GM18526 (cell line): ENCODE measurements around the gene EFHC1.

Experiments used
- POLR2A ChIP-seq: IDR thresholded peaks from 3 replicates; pipeline ENCODE4 v1.6.1; 2011; ENCODE audit not compliant: insufficient read length; ENCODE audit errors: extremely low read depth

Gene EFHC1

GRCh38 chr6:52390361-52390727 lies 29.8 kb upstream of the EFHC1 start:
- no peak for TF ChIP-seq POLR2A

- TF ChIP-seq POLR2A = no peak
Measured at GRCh38 chr6:52391599-52391998, 28.5 kb upstream of the EFHC1 start.

GRCh38 chr6:52392944-52393343 lies 27.2 kb upstream of the EFHC1 start:
- no peak for TF ChIP-seq POLR2A

GRCh38 chr6:52393780-52394179 lies 26.4 kb upstream of the EFHC1 start:
- TF ChIP-seq POLR2A = no peak

GRCh38 chr6:52394251-52394666 lies 25.9 kb upstream of the EFHC1 start:
- no peak for TF ChIP-seq POLR2A

- TF ChIP-seq POLR2A = no peak
Measured at GRCh38 chr6:52395969-52396368, 24.2 kb upstream of the EFHC1 start.

- TF ChIP-seq POLR2A = no peak
Measured at GRCh38 chr6:52399511-52400312, 20.4 kb upstream of the EFHC1 start.

GRCh38 chr6:52400313-52401041 lies 19.7 kb upstream of the EFHC1 start:
- TF ChIP-seq POLR2A = no peak

- TF ChIP-seq POLR2A = no peak
Measured at GRCh38 chr6:52403086-52403485, 17.1 kb upstream of the EFHC1 start.

- no peak for TF ChIP-seq POLR2A
Measured at GRCh38 chr6:52403627-52404026, 16.5 kb upstream of the EFHC1 start.

GRCh38 chr6:52405243-52405642 lies 14.9 kb upstream of the EFHC1 start:
- no peak for TF ChIP-seq POLR2A

GRCh38 chr6:52407467-52407866 lies 12.7 kb upstream of the EFHC1 start:
- no peak for TF ChIP-seq POLR2A

- TF ChIP-seq POLR2A = no peak
Measured at GRCh38 chr6:52409499-52409898, 10.6 kb upstream of the EFHC1 start.

GRCh38 chr6:52410979-52411378 lies 9.2 kb upstream of the EFHC1 start:
- TF ChIP-seq POLR2A = no peak

- TF ChIP-seq POLR2A = no peak
Measured at GRCh38 chr6:52411911-52412310, 8.2 kb upstream of the EFHC1 start.

GRCh38 chr6:52415333-52415732 lies 4.8 kb upstream of the EFHC1 start:
- no peak for TF ChIP-seq POLR2A

- TF ChIP-seq POLR2A = no peak
Measured at GRCh38 chr6:52415917-52416628, 4.1 kb upstream of the EFHC1 start.
